Karpas-422 (cell line): ENCODE data around the gene NLK. TPM values are rescaled to one million over a fixed set of nuclear protein-coding genes. Genes with fewer than 3 reads are reported as not detected.
"Not testable (repeated sequence)": the region's sequence is repeated elsewhere in the genome, so short reads cannot be mapped to it uniquely, and the experiment has no call there.

ENCODE experiments used
- DNase-seq: peaks from one replicate; pipeline ENCODE4 v3.0.0-alpha.2; 2015
- H2AFZ ChIP-seq: fragments of 200-600 bp; sonication (generic); 2 replicates; pipeline ENCODE4 v1.6.1; 2014; ENCODE audit warnings: antibody characterized with exemption, low read length, mixed read lengths
- H3K27ac ChIP-seq: fragments of 200-600 bp; sonication (generic); 2 replicates; pipeline ENCODE4 v1.5.1; 2014; ENCODE audit warnings: mild to moderate bottlenecking, low read length, moderate library complexity
- H3K27me3 ChIP-seq: fragments of 200-600 bp; sonication (generic); 2 replicates; pipeline ENCODE4 v1.6.1; 2014; ENCODE audit warnings: low read length, mixed read lengths
- H3K36me3 ChIP-seq: fragments of 200-600 bp; sonication (generic); 2 replicates; pipeline ENCODE4 v1.6.1; 2014; ENCODE audit warnings: low read length, mixed read lengths; ENCODE audit not compliant: insufficient read depth
- H3K4me1 ChIP-seq: fragments of 200-600 bp; sonication (generic); 2 replicates; pipeline ENCODE4 v1.6.1; 2014; ENCODE audit warnings: mild to moderate bottlenecking, low read length, mixed read lengths
- H3K4me2 ChIP-seq: fragments of 200-600 bp; sonication (generic); 2 replicates; pipeline ENCODE4 v1.6.1; 2014; ENCODE audit warnings: low read length, low read depth, mild to moderate bottlenecking; ENCODE audit not compliant: poor library complexity, severe bottlenecking
- H3K4me3 ChIP-seq: fragments of 200-600 bp; sonication (generic); 2 replicates; pipeline ENCODE4 v1.5.1; 2014; ENCODE audit warnings: mild to moderate bottlenecking, antibody characterized with exemption, low read length, mixed read lengths
- H3K79me2 ChIP-seq: fragments of 200-600 bp; sonication (generic); 2 replicates; pipeline ENCODE4 v1.6.1; 2014; ENCODE audit warnings: mild to moderate bottlenecking, low read length, mixed read lengths
- H3K9ac ChIP-seq: fragments of 200-600 bp; sonication (generic); 2 replicates; pipeline ENCODE4 v1.6.0; 2014; ENCODE audit warnings: low read length
- H3K9me2 ChIP-seq: fragments of 200-600 bp; sonication (generic), shearing (Covaris generic); replicated peaks from 2 replicates; pipeline ENCODE4 v1.6.0; 2014; ENCODE audit warnings: mild to moderate bottlenecking, low read length, moderate library complexity; ENCODE audit not compliant: insufficient read depth
- H3K9me3 ChIP-seq: fragments of 300-700, 200-600 bp; sonication (generic); 2 replicates; pipeline ENCODE4 v1.6.1; 2014; ENCODE audit warnings: low read length, mixed read lengths
- H4K20me1 ChIP-seq: fragments of 200-600 bp; sonication (generic); 2 replicates; pipeline ENCODE4 v1.6.1; 2014; ENCODE audit warnings: mild to moderate bottlenecking, antibody characterized with exemption, low read length, low read depth; ENCODE audit not compliant: insufficient read depth
- total RNA-seq: library from RNA; depleted of rRNA; stranded (reverse); fragments of >200 nt; shearing (Covaris generic); gene quantifications from 2 replicates; pipeline ENCODE4 v1.2.3, GENCODE V29; 2014; ENCODE audit warnings: low replicate concordance

NLK gene
- total RNA-seq, 1 experiment from 2014 or later, result 60.0 TPM

DNA sequence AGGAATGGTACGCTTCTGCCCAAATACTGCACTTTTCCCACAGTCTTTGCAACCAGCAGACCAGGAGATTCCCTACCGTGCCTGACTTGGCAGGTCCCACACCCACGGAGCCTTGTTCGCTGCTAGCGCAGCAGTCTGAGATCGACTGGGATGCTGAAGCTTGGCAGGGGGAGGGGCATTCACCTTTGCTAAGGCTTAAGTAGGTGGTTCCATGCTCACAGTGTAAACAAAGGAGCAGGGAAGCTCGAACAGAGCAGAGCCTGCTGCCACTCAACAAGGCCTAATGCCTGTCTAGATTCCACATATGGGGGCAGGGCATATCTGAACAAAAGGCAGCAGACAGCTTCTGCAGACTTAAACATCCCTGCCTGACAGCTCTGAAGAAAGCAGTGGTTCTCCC, 169.3 kb downstream of the NLK start:
- Histone ChIP-seq H3K79me2 (no peaks in the 10 kb centered on the region), H3K27me3 (no peaks in the 10 kb centered on the region), H3K9me3 (no peaks in the 10 kb centered on the region), H3K36me3 (peaks cover 5% of the 10 kb centered on the region; the same call in 1 of the 2 replicates), H2AFZ (no peak overlapping the region), H3K4me2 (no peak overlapping the region), H3K27ac (no peak overlapping the region), H4K20me1 (no peaks in the 10 kb centered on the region), H3K4me3 (no peak overlapping the region), H3K9me2 (no peaks in the 10 kb centered on the region), H3K9ac (no peak overlapping the region), H3K4me1 (no peaks in the 10 kb centered on the region)
- no peak for DNase-seq

DNA sequence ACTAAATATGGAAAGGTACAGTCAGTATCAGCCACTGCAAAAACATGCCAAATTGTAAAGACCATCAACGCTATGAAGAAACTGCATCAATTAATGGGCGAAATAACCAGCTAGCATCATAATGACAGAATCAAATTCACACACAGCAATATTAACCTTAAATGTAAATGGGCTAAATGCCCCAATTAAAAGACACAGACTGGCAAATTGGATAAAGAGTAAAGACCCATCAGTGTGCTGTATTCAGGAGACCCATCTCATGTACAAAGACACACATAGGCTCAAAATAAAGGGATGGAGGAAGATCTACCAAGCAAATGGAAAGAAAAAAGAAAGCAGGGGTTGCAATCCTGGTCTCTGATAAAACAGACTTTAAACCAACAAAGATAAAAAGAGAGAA, 171.1 kb downstream of the NLK start:
- not testable (repeated sequence) for H4K20me1 ChIP-seq, H3K4me1 ChIP-seq, H3K9me2 ChIP-seq, H3K36me3 ChIP-seq, H3K27me3 ChIP-seq, H3K4me2 ChIP-seq, H3K79me2 ChIP-seq, H3K9me3 ChIP-seq, H3K27ac ChIP-seq, DNase-seq, H2AFZ ChIP-seq, H3K4me3 ChIP-seq, H3K9ac ChIP-seq

DNA sequence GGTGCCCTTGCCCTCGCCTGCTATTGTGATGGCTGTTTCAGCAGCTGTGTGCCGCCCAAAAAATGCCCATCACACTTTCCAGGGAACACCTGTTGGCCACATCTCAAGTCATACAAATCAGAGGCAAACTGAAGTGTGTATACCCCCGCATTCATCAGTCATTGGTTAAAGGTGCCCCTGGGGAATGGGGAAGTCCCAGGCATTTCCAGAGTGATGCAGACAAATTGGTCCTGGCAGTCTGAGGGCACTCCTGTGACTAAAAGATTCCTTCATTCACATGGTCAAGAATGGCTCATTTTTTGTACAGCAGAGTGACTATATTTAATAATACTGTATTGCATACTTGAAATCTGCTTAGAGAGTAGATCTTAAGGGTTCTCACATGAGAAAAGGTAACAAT, 173.6 kb downstream of the NLK start:
- no peaks in the 10 kb centered on the region for H3K9me2 ChIP-seq
- H2AFZ ChIP-seq, result no peak overlapping the region
- H3K4me3 ChIP-seq, result no peak overlapping the region
- H3K9ac ChIP-seq, result no peak overlapping the region
- no peaks in the 10 kb centered on the region for H3K27me3 ChIP-seq
- no peak overlapping the region for H3K27ac ChIP-seq
- H3K4me2 ChIP-seq, result no peak overlapping the region
- H3K4me1 ChIP-seq, result no peaks in the 10 kb centered on the region
- no peaks in the 10 kb centered on the region for H3K36me3 ChIP-seq
- H3K9me3 ChIP-seq, result no peaks in the 10 kb centered on the region
- H3K79me2 ChIP-seq, result no peaks in the 10 kb centered on the region
- no peak for DNase-seq
- H4K20me1 ChIP-seq, result no peaks in the 10 kb centered on the region

DNA sequence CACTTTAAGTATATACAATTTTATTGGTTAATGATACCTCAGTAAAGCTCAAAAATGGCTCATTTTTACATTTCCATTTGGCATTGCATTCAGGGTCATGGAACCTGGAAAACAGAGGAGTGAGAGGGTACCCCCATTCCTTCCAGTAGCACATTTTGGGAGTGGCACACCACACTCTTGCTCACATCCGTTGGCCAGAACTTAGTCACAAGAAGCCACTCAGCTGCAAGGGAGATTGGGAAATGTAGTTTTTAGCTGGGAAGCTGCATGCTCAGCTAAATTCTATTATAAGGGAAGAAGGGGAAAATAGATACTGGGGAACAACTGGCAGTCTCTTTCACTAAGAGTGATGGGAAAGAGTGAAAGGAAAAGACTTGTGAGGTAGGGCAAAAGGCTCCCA, 174.1 kb downstream of the NLK start:
- Histone ChIP-seq H3K9ac (no peak overlapping the region), H3K79me2 (no peaks in the 10 kb centered on the region), H3K4me1 (no peaks in the 10 kb centered on the region), H3K27me3 (no peaks in the 10 kb centered on the region), H3K27ac (no peak overlapping the region), H3K4me2 (no peak overlapping the region), H3K9me3 (no peaks in the 10 kb centered on the region), H3K4me3 (no peak overlapping the region), H3K36me3 (no peaks in the 10 kb centered on the region), H2AFZ (no peak overlapping the region), H4K20me1 (no peaks in the 10 kb centered on the region), H3K9me2 (no peaks in the 10 kb centered on the region)
- no peak for DNase-seq

DNA sequence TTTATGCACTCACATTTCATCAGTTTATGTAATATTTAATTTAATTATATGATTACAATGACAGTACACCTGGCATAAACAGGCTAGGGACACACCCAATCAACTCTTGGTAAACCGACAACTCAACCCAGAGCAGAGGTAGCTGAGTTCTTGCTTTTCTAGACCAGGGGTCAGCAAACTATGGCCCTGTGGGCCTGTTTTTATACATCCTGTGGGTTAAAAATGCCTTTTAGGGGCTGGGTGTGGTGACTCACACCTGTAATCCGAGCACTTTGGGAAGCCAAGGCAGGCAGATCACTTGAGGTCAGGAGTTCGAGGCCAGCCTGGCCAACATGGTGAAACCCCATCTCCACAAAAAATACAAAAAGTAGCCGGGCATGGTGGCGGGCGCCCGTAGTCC, 177.3 kb downstream of the NLK start:
- no peak for DNase-seq
- no peaks in the 10 kb centered on the region for H4K20me1 ChIP-seq
- no peak overlapping the region for H2AFZ ChIP-seq
- H3K27me3 ChIP-seq, result no peaks in the 10 kb centered on the region
- no peaks in the 10 kb centered on the region for H3K9me3 ChIP-seq
- H3K36me3 ChIP-seq, result no peaks in the 10 kb centered on the region
- H3K27ac ChIP-seq, result no peak overlapping the region
- no peaks in the 10 kb centered on the region for H3K9me2 ChIP-seq
- H3K9ac ChIP-seq, result no peak overlapping the region
- H3K4me1 ChIP-seq, result no peaks in the 10 kb centered on the region
- H3K4me2 ChIP-seq, result no peak overlapping the region
- H3K4me3 ChIP-seq, result no peak overlapping the region
- no peaks in the 10 kb centered on the region for H3K79me2 ChIP-seq

- Histone ChIP-seq H3K36me3 (no peaks in the 10 kb centered on the region), H3K9me2 (no peaks in the 10 kb centered on the region), H4K20me1 (no peaks in the 10 kb centered on the region)
Measured at GRCh38 chr17:28221751-28222414, 179.4 kb downstream of the NLK start.

DNA sequence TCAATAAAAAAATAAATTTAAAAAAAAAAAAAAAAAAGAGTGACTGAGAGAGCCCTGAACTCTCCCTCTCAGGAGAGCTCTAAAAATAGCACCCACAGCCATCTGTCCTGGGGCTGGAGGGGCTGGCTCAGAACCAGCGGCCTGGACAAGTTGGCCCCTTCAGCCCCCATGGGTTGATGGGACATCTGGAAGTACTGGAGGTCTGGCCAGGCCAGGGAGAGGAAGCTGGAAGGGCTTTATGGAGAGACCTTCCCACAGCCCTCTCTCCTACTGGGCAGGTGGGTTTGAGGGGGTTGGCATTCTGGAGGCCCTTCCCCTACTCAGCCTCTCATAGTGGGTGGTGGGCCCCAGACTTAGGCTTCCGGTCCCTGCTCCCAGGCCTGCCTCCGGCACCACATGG, 182.8 kb downstream of the NLK start:
- H3K27ac ChIP-seq, result no peak overlapping the region
- no peaks in the 10 kb centered on the region for H3K79me2 ChIP-seq
- H3K4me2 ChIP-seq, result no peak overlapping the region
- no peaks in the 10 kb centered on the region for H3K9me2 ChIP-seq
- H3K36me3 ChIP-seq, result no peaks in the 10 kb centered on the region
- H3K9me3 ChIP-seq, result no peaks in the 10 kb centered on the region
- no peak overlapping the region for H3K9ac ChIP-seq
- H3K4me3 ChIP-seq, result no peak overlapping the region
- H3K27me3 ChIP-seq, result no peaks in the 10 kb centered on the region
- H3K4me1 ChIP-seq, result no peaks in the 10 kb centered on the region
- DNase-seq, result no peak
- no peaks in the 10 kb centered on the region for H4K20me1 ChIP-seq
- no peak overlapping the region for H2AFZ ChIP-seq

More at GRCh38 chr17:28221751-28222414, 179.4 kb downstream of the NLK start:
- Histone ChIP-seq H2AFZ (no peak overlapping the region), H3K27me3 (no peaks in the 10 kb centered on the region), H3K79me2 (no peaks in the 10 kb centered on the region), H3K27ac (no peak overlapping the region), H3K9me3 (no peaks in the 10 kb centered on the region), H3K9ac (no peak overlapping the region), H3K4me3 (no peak overlapping the region), H3K4me2 (no peak overlapping the region), H3K4me1 (no peaks in the 10 kb centered on the region)
- no peak for DNase-seq

- no peaks in the 10 kb centered on the region for H3K9me3 ChIP-seq
- H4K20me1 ChIP-seq, result no peaks in the 10 kb centered on the region
- H3K4me2 ChIP-seq, result no peak overlapping the region
- H3K27me3 ChIP-seq, result no peaks in the 10 kb centered on the region
- no peak overlapping the region for H3K4me3 ChIP-seq
- H3K9ac ChIP-seq, result no peak overlapping the region
- H3K36me3 ChIP-seq, result no peaks in the 10 kb centered on the region
- H3K9me2 ChIP-seq, result no peaks in the 10 kb centered on the region
- no peaks in the 10 kb centered on the region for H3K79me2 ChIP-seq
- DNase-seq, result no peak
- no peak overlapping the region for H3K27ac ChIP-seq
- H2AFZ ChIP-seq, result no peak overlapping the region
- no peaks in the 10 kb centered on the region for H3K4me1 ChIP-seq
Measured at GRCh38 chr17:28225867-28226266, 183.4 kb downstream of the NLK start.
